Heart left ventricle (tissue), 13 donors: ENCODE results near the gene DOCK1.

Source experiments
- POLR2A ChIP-seq, 2 donors: fragments of 450-650 bp; IDR thresholded peaks; one replicate each; pipeline ENCODE4 v1.6.1; 2017; ENCODE audit warnings: antibody characterized with exemption in 2 of 2, mild to moderate bottlenecking in 2 of 2, moderate library complexity in 2 of 2
- TF ChIP-seq, protein P1 (sequence below), 12 donors: fragments of 200-600 bp; sonication (generic) in 4 of 12; IDR thresholded peaks; one replicate each; pipeline versions ENCODE4 v1.5.0 to v1.8.0; 2018 to 2022; ENCODE audit warnings: antibody characterized with exemption in 12 of 12, mild to moderate bottlenecking in 5 of 12
- donor health status: ischemic (EF 13 %, LVEDD 7.1; RV severe dilation, severe dysfunction).
- donor health status: DM: no; HTN: yes; CAD: no.
- donor health status: DM: no; HTN: no; CAD: no.
- donor health status: ischemic (EF 25% LVEDD 6.9; RV normal size, moderate dysfunction).
- donor health status: ischemic (EF 25% LVEDD 5.7; RV mildly dilated, moderate dysfunction).
- donor health status: ischemic (EF 35%, LVEDD 5.7; RV mildly dilated, moderate dysfunction).
- donor health status: nonischemic (EF 11% LVEDD 7.7; RV severe dilation, severe dysfunction).
- donor health status: DM: yes; HTN: yes; CAD: no.
- donor health status: PGD.
- donor health status: ischemic (EF 29% LVEDD 5.4; RV normal size, mild dysfunction).
- donor health status: nonischemic (EF 23%, LVEDD 6.1; RV moderate dilation, normal function).

DNA sequence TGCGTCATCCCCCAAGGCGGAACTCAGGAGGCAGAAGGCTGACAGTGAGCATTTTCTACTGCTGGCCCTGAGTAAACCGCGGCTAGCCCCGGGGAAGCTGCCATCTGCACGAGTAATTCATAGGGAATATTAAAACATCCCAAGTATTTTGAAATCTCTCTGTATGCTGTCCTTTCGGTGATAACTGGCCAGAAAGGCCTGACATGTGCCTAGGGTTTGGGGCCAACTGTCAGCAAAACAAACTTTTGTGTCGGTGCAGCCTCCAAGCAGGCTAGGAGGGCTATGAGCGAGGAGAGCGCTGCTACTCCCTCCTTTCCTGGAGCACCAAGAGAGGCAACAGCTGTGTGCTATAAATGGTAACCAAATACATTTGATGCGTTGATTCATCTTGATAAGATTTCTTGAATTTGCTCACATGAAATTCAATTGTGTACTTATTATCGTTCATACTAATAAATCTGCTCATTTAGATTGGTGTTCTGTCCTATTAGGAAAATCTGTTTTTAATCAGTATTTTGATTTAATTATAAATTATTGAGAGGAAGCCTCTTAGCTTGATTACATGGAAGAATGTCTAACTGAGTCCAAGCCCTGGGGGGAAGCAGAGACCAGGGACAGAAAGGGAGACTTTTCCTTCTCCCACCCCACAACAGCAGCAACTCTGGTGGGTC lies 519.5 kb downstream of the DOCK1 start:
- TF ChIP-seq, protein P1, sequence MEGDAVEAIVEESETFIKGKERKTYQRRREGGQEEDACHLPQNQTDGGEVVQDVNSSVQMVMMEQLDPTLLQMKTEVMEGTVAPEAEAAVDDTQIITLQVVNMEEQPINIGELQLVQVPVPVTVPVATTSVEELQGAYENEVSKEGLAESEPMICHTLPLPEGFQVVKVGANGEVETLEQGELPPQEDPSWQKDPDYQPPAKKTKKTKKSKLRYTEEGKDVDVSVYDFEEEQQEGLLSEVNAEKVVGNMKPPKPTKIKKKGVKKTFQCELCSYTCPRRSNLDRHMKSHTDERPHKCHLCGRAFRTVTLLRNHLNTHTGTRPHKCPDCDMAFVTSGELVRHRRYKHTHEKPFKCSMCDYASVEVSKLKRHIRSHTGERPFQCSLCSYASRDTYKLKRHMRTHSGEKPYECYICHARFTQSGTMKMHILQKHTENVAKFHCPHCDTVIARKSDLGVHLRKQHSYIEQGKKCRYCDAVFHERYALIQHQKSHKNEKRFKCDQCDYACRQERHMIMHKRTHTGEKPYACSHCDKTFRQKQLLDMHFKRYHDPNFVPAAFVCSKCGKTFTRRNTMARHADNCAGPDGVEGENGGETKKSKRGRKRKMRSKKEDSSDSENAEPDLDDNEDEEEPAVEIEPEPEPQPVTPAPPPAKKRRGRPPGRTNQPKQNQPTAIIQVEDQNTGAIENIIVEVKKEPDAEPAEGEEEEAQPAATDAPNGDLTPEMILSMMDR (IDR thresholded peaks at IDR 0.05): no peak
- TF ChIP-seq POLR2A (IDR thresholded peaks at IDR 0.05): no peak
